Stimulated activated CD8-positive, alpha-beta memory T cell treated with anti-CD3 and anti-CD28 coated beads, Interleukin-2, amount 100 ng/mL, for 1 hour (primary cell): Measurements from ENCODE around the gene FLT4.
"Not testable (repeated sequence)": the region's sequence is repeated elsewhere in the genome, so short reads cannot be mapped to it uniquely, and the experiment has no call there.

Experiments used
- DNase-seq, 2 donors: peaks; one replicate each; pipeline ENCODE4 v3.0.0-alpha.2; 2020; ENCODE audit warnings: low read depth in 2 of 2

Gene FLT4

GRCh38 chr5:180670157-180670556 lies 20.8 kb upstream of the FLT4 start:
- no peak for DNase-seq

DNA sequence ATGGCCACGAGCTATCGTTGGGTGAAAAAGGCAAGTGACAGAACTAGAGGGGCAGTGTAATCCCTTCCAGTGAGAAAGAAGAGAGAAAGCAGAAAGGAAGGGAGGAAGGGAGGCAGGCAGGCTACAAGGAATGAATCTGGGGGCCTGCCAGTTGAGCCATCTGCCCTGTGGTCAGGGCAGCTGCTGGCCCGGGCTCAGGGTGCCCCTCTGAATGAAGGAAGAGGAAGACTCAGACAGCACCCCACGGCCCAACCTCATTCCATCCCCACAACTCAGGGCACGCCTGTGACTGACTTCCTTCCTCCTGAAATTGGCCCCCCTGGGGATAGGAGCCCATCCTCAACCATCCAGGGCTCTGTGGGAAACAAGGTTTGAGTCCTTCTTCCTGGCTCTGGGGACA lies 20.3 kb upstream of the FLT4 start:
- no peak for DNase-seq

- no peak for DNase-seq
These were observed 19.6 kb upstream of the FLT4 start for GRCh38 chr5:180668835-180669596.

DNA sequence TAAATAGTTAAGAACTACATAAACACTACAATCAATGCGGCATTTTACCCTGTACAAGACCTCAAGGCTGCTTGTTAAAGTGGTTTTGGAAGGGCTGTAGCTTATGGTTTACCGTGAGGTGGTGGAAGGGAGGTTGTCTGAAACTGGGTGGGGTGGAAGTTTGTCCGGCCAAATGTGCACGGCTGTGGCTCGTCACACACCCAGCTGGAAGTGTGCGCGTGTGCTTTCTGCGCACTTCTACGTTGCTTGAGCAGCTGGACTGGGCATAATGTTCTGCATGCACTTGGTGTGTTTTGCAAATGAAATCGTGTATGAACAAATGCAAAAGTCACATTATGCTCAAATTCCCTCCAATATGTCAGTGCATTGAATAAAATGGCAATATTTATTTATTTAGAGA lies 17.4 kb upstream of the FLT4 start:
- no peak for DNase-seq

DNA sequence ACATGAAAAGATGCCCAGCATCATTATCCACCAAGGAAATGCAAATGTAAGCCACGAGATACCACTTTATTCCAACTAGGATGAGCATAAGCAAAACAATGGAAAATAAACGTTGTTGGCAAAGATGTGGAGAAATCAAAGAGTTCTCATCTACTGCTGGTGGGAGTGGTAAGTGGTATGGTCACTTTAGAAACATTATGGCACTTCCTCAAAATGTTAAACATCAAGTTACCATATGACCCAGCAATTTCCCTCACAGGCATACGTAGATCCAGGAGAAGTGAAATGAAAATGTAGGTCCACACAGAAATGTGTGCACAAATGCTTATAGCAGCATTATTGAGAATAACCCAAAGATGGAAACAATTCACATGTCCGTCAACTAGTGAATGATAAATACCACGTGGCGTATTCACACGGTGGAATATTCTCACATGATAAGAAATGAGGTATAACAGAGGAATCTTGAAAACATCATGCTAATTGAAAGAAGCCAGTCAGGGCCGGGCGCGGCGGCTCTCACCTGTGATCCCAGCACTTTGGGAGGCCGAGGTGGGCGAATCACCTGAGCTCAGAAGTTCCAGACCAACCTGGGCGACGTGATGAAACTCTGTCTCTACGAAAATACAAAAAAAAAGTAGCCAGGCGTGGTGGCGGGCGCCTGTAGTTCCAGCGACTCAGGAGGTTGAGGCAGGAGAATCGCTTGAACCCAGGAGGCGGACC lies 16.4 kb upstream of the FLT4 start:
- no peak for DNase-seq

DNA sequence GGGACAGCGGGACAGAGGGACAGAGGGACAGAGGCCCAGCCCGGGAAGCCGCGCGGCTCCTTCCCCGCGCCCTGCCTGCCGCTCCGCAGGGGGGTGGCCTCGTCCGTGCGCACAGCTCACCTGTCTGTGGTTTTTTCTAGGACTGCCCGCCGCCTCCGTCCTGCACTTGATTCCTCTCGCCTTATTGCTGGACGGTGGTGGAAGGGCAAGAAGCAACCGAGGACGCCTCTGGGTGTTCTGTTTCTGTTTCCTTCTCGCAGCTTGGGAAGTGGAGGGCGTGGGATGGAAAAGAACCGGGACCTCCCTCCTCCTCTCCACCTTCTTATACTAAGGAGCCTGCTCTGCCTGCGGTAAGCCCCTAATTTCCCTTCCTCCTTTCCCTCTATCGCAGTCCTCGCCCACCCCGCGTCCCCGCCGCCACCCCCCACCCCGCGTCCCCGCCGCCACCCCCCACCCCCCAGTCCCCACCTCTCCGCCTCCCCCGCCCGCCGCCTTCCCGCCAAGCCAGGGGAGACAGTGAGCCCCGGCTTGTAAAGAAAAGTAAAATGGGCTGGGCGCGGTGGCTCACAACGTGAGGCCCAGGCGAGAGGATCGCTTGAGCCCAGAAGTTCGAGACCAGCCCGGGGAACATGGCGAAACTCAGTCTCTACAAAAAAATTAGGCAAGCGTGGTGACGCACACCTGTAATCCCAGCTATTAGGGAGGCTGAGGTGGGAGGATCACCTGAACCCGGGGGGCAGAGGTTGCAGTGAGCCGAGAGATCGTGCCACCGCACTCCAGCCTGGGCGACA lies 9.6 kb upstream of the FLT4 start:
- no peak for DNase-seq

DNA sequence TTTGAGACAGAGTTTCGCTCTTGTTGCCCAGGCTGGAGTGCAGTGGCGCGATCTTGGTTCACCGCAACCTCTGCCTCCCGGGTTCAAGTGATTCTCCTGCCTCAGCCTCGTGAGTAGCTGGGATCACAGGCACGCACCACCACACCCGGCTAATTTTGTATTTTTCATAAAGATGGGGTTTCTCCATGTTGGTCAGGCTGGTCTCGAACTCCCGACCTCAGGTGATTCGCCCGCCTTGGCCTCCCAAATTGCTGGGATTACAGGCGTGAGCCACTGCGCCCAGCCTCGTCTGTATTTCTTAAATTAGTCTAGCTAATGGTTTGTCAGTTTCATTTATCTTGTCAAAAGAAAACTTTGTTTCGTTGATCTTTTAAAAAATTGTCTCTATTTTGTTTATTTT lies 5.8 kb upstream of the FLT4 start:
- DNase-seq: not testable (repeated sequence)

GRCh38 chr5:180652771-180653170 lies 3.4 kb upstream of the FLT4 start:
- no peak for DNase-seq

DNA sequence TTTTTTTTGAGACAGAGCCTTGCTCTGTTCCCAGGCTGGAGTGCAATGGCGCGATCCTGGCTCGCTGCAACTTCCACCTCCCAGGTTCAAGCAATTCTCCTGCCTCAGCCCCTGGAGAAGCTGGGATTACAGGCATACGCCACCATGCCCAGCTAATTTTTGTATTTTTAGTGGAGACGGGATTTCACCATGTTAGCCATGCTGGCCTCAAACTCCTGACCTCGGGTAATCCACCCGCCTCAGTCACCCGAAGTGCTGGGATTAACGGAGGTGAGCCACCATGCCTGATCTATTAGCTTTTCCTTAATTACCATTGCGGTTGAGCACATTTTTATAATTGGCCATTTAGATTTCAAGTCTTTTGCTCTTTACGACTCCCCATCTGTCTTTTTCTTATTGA lies 2.9 kb upstream of the FLT4 start:
- no peak for DNase-seq

DNA sequence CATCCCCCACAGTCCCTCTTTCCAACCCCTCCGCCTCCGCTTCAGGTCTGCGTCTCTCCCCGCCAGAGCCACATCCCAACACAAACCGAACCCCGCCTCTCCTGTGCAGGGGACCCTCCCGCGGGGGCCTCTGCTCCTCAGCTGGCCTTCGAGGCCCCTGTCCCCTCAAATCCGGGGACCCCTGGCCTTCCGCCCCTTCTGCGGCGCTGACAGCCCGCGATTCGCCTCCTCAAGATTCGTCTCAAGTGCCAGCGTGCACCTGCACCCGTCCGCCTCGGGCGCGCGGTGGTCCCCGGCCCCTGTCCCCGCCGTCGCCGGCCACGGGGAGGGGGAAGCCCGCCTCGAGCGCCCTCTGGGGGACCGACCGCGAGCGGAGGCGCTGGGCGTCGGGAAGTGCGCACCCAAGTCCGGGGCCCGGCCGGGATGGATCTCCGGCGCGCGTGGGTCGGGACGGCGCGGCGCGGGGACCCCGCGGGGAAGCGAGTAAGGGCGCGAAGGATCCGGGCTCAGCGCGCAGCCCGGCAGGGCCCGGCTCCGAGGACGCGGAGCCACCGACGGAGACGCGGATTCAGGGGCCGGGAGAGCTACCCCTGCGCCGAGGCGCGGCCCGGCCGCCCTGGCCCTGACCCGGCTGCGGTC lies 623 bp downstream of the FLT4 start:
- no peak for DNase-seq

- DNase-seq: no peak
These were observed 1.4 kb downstream of the FLT4 start for GRCh38 chr5:180647941-180648500.

DNA sequence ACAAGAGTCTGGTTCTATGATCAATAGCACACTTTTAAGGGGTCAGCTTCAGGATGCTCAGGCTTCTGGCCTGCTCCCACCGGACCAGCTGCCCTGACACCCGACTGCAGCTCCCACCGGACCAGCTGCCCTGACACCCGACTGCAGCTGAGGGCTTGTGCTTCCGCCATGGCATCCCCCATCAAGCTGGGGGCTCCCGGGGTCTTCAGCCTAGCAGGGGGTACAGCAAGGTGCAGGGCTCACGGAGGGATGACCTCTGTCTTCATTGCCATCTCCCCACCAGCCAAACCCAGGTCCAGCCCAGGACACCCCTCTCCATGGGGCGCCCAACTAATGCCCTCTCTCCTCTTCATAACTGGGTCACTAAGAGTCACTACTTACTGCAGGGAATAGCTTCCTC lies 1.9 kb downstream of the FLT4 start:
- DNase-seq: no peak

- DNase-seq: no peak
These were observed 2.5 kb downstream of the FLT4 start for GRCh38 chr5:180646963-180647305.

GRCh38 chr5:180646289-180646962 lies 3.0 kb downstream of the FLT4 start:
- no peak for DNase-seq

- no peak for DNase-seq
These were observed 3.9 kb downstream of the FLT4 start for GRCh38 chr5:180645274-180646204.

DNA sequence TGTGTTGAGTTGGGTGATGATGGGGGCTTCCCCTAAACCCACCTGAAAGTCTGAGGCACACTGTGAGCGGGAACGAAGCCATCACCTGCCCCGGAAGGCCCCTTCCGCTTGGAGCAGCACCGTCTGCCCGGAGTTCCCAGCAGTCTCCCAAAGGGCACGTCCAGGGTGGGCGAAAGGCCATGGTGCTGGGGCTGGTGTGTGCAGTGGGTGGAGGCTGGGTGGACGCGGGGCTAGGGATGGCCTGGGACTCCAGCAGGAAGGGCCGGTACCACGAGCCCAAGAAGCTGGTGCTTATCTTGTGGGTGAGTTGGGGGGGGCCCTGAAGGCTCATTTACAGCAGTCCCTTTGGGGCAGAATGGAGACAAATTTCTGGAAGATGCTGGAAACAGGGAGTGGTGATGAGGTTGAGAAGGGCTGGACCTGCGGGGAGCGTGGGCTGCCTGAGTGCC lies 4.6 kb downstream of the FLT4 start:
- no peak for DNase-seq

GRCh38 chr5:180644129-180644824 lies 5.1 kb downstream of the FLT4 start:
- no peak for DNase-seq

GRCh38 chr5:180643191-180643851 lies 6.1 kb downstream of the FLT4 start:
- DNase-seq: no peak

GRCh38 chr5:180642779-180643178 lies 6.6 kb downstream of the FLT4 start:
- DNase-seq: no peak
